Left lung (tissue), 10 donors: ENCODE results near the gene MDK. TPM values are rescaled to one million over a fixed set of nuclear protein-coding genes. Genes with fewer than 3 reads are reported as not detected.

Experiments used
- ATAC-seq: fragments of 200-7000 bp; cut with Tn5 transposase; one replicate; pipeline ENCODE4 v1.9.1; 2020; ENCODE audit warnings: moderate library complexity
- DNase-seq, 4 donors: peaks; one replicate each; pipeline ENCODE4 v3.0.0-alpha.2; 2013 to 2020
- H3K27ac ChIP-seq, 2 donors: fragments of 200-600 bp; sonication (generic) in 1 of 2; one replicate each; pipeline versions ENCODE4 v1.5.0 to v1.8.0; 2020 to 2021
- H3K27me3 ChIP-seq, 2 donors: fragments of 200-600 bp; sonication (generic) in 1 of 2; one replicate each; pipeline versions ENCODE4 v1.5.0 to v1.8.0; 2020 to 2021
- H3K36me3 ChIP-seq, 2 donors: fragments of 200-600 bp; sonication (generic) in 1 of 2; one replicate each; pipeline versions ENCODE4 v1.5.0 to v1.8.0; 2020 to 2021
- H3K4me1 ChIP-seq, 2 donors: fragments of 200-600 bp; one replicate each; pipeline ENCODE4 v1.8.0; 2021
- H3K4me3 ChIP-seq, 2 donors: fragments of 200-600 bp; sonication (generic) in 1 of 2; one replicate each; pipeline versions ENCODE4 v1.5.0 to v1.8.0; 2020 to 2021; ENCODE audit warnings: mild to moderate bottlenecking in 1 of 2
- H3K9me3 ChIP-seq, 2 donors: fragments of 200-600 bp; sonication (generic) in 1 of 2; one replicate each; pipeline versions ENCODE4 v1.5.0 to v1.8.0; 2020 to 2021
- intact Hi-C, 2 donors: fragments of 100-400 bp; cut with DNase I; formaldehyde crosslinking; loops; one replicate each; pipeline versions ENCODE4 v1.11.2 to v1.14.2; 2022
- polyA plus RNA-seq, 6 donors: library from polyadenylated mRNA; unstranded; fragments of 120-200 nt; gene quantifications; one replicate each; pipeline ENCODE4 v1.2.1, GENCODE V29; 2013; ENCODE audit not compliant: insufficient read length in 6 of 6
- total RNA-seq, 2 donors: library from RNA; stranded (reverse); fragmentation: NEBNext Ultra II Directional; extraction: Animal tissue kit (Norgen Biotek cat#: 25700); gene quantifications; one replicate each; pipeline ENCODE4 v1.2.1, GENCODE V29; 2021
- TF ChIP-seq, protein P1 (sequence below), 2 donors: fragments of 200-600 bp; sonication (generic) in 1 of 2; IDR thresholded peaks; one replicate each; pipeline versions ENCODE4 v1.5.0 to v1.8.0; 2021; ENCODE audit warnings: antibody characterized with exemption in 2 of 2
- donor health status: DM: no; HTN: yes; CAD: no.
- donor health status: DM: no; HTN: no; CAD: no.

Gene MDK
- total and polyA plus RNA-seq, 8 donors, result 15.4 to 1,135 (median 872) TPM

GRCh38 chr11:46332568-46333393 is 48.7 kb upstream of the MDK start:
- peaks cover 25 to 62% of the 10 kb centered on the region in 2 donors for H3K27me3 ChIP-seq

GRCh38 chr11:46333394-46333947 is 48.0 kb upstream of the MDK start:
- TF ChIP-seq, protein P1, sequence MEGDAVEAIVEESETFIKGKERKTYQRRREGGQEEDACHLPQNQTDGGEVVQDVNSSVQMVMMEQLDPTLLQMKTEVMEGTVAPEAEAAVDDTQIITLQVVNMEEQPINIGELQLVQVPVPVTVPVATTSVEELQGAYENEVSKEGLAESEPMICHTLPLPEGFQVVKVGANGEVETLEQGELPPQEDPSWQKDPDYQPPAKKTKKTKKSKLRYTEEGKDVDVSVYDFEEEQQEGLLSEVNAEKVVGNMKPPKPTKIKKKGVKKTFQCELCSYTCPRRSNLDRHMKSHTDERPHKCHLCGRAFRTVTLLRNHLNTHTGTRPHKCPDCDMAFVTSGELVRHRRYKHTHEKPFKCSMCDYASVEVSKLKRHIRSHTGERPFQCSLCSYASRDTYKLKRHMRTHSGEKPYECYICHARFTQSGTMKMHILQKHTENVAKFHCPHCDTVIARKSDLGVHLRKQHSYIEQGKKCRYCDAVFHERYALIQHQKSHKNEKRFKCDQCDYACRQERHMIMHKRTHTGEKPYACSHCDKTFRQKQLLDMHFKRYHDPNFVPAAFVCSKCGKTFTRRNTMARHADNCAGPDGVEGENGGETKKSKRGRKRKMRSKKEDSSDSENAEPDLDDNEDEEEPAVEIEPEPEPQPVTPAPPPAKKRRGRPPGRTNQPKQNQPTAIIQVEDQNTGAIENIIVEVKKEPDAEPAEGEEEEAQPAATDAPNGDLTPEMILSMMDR (IDR thresholded peaks at IDR 0.05), result no peak
- no peaks in the 10 kb centered on the region for H3K36me3 ChIP-seq
- no peaks in the 10 kb centered on the region for H3K9me3 ChIP-seq
- peaks cover 25 to 62% of the 10 kb centered on the region in 2 donors for H3K27me3 ChIP-seq
- intact Hi-C loops, result no loop called here
- DNase-seq (no peak), ATAC-seq (no peak)
- peak overlapping the region; percentile 22 to 36 for H3K4me3 ChIP-seq
- H3K27ac ChIP-seq, result no peak overlapping the region
- H3K4me1 ChIP-seq, result peaks cover 8 to 66% of the 10 kb centered on the region in 2 donors

More at GRCh38 chr11:46332568-46333393, 48.7 kb upstream of the MDK start:
- no peak overlapping the region for H3K27ac ChIP-seq
- H3K4me1 ChIP-seq, result peaks cover 8 to 59% of the 10 kb centered on the region in 2 donors
- H3K36me3 ChIP-seq, result no peaks in the 10 kb centered on the region
- H3K9me3 ChIP-seq, result no peaks in the 10 kb centered on the region
- intact Hi-C loops, result no loop called here
- TF ChIP-seq, protein P1 (IDR thresholded peaks at IDR 0.05), result no peak
- DNase-seq (peak in 1 of 4 donors; percentile 86), ATAC-seq (peak; percentile 38)
- peak overlapping the region; percentile 22 to 36 for H3K4me3 ChIP-seq

- Histone ChIP-seq H3K27ac (no peak overlapping the region), H3K36me3 (no peaks in the 10 kb centered on the region), H3K4me1 (peaks cover 13 to 74% of the 10 kb centered on the region in 2 donors), H3K27me3 (peaks cover 25 to 59% of the 10 kb centered on the region in 2 donors), H3K9me3 (no peaks in the 10 kb centered on the region), H3K4me3 (no peak overlapping the region)
- intact Hi-C loops, result no loop called here
- TF ChIP-seq, protein P1 (IDR thresholded peaks at IDR 0.05), result no peak
- DNase-seq (no peak), ATAC-seq (no peak)
These were observed 47.3 kb upstream of the MDK start for GRCh38 chr11:46334211-46334610.

DNA sequence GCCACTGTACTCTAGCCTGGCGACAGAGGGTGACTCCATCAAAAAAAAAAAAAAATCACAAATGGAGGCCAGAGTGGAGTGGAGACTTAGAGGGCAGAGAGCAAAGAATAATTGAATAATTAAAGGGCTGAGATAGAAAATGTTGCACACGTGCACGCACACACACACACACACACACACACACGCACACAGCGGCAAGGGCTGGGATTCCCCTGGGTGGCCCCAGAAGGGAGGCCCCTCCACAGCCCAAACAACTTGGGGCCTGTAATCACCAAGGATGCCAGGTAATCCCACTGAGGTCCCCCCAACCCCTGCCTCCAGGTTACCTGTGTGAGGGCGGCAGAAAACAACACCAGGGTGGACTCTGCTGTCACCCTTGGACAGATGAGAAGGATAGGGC is 46.2 kb upstream of the MDK start:
- ATAC-seq, result no peak

More for the DNA sequence above, 46.2 kb upstream of the MDK start:
- H3K27me3 ChIP-seq, result peaks cover 25 to 49% of the 10 kb centered on the region in 2 donors
- peaks cover 16 to 84% of the 10 kb centered on the region in 2 donors for H3K4me1 ChIP-seq
- H3K4me3 ChIP-seq, result no peak overlapping the region
- intact Hi-C loops, result no loop called here
- H3K9me3 ChIP-seq, result no peaks in the 10 kb centered on the region
- H3K36me3 ChIP-seq, result no peaks in the 10 kb centered on the region
- TF ChIP-seq, protein P1 (IDR thresholded peaks at IDR 0.05), result no peak
- no peak for DNase-seq
- H3K27ac ChIP-seq, result no peak overlapping the region
